ENCODE results near the gene DENND2A.
A peak's percentile ranks its signal among the peaks of the same experiment; 100 is the strongest.
"Not testable (repeated sequence)": the region's sequence is repeated elsewhere in the genome, so short reads cannot be mapped to it uniquely, and the experiment has no call there.

Gene DENND2A

GRCh38 chr7:140540136-140540777, 100.4 kb downstream of the DENND2A start:
- DNase-seq = no peak

- no peak for DNase-seq
Observed at GRCh38 chr7:140539461-140539860, 101.2 kb downstream of the DENND2A start.

GRCh38 chr7:140537750-140538482, 102.7 kb downstream of the DENND2A start:
- no peak for DNase-seq

- no peak for DNase-seq
Observed at GRCh38 chr7:140534743-140535142, 105.9 kb downstream of the DENND2A start.

- no peak for DNase-seq
Observed at GRCh38 chr7:140533394-140533872, 107.2 kb downstream of the DENND2A start.

GRCh38 chr7:140529428-140529827, 111.2 kb downstream of the DENND2A start:
- not testable (repeated sequence) for DNase-seq

GRCh38 chr7:140526787-140527664, 113.6 kb downstream of the DENND2A start:
- no peak for DNase-seq

- no peak for DNase-seq
Observed at GRCh38 chr7:140526214-140526613, 114.4 kb downstream of the DENND2A start.

GRCh38 chr7:140525743-140526142, 114.9 kb downstream of the DENND2A start:
- DNase-seq = peak in 1 of 2 experiments; percentile 3

GRCh38 chr7:140521421-140521820, 119.2 kb downstream of the DENND2A start:
- DNase-seq = no peak

- DNase-seq = no peak
Observed at GRCh38 chr7:140519007-140519399, 121.6 kb downstream of the DENND2A start.

GRCh38 chr7:140518370-140519006, 122.1 kb downstream of the DENND2A start:
- DNase-seq = no peak

GRCh38 chr7:140517546-140518369, 122.9 kb downstream of the DENND2A start:
- peak; percentile 57 to 65 for DNase-seq

GRCh38 chr7:140512317-140513000, 128.2 kb downstream of the DENND2A start:
- no peak for DNase-seq

- DNase-seq = no peak
Observed at GRCh38 chr7:140509789-140510188, 130.8 kb downstream of the DENND2A start.

- not testable (repeated sequence) for DNase-seq
Observed at GRCh38 chr7:140507556-140507955, 133.1 kb downstream of the DENND2A start.

GRCh38 chr7:140506788-140507464, 133.7 kb downstream of the DENND2A start:
- no peak for DNase-seq

- no peak for DNase-seq
Observed at GRCh38 chr7:140501966-140502365, 138.6 kb downstream of the DENND2A start.

GRCh38 chr7:140497807-140498206, 142.8 kb downstream of the DENND2A start:
- DNase-seq = not testable (repeated sequence)

- DNase-seq = no peak
Observed at GRCh38 chr7:140497241-140497769, 143.3 kb downstream of the DENND2A start.
